DND-41 (cell line): ENCODE results near the gene EYA2.

Experiments
- EZH2 ChIP-seq: IDR thresholded peaks from 3 replicates; pipeline ENCODE4 v1.6.1; 2012; ENCODE audit warnings: borderline replicate concordance, low read depth, mild to moderate bottlenecking, moderate library complexity, low read length, inconsistent platforms; ENCODE audit not compliant: severe bottlenecking
- TF ChIP-seq, protein P1 (sequence below): IDR thresholded peaks from 2 replicates; pipeline ENCODE4 v1.5.1; 2012; ENCODE audit warnings: borderline replicate concordance, low read length, moderate library complexity, mild to moderate bottlenecking; ENCODE audit not compliant: poor library complexity, severe bottlenecking; ENCODE audit errors: extremely low read depth

GRCh38 chr20:47118641-47119040 is 224.0 kb downstream of the EYA2 start:
- TF ChIP-seq, protein P1, sequence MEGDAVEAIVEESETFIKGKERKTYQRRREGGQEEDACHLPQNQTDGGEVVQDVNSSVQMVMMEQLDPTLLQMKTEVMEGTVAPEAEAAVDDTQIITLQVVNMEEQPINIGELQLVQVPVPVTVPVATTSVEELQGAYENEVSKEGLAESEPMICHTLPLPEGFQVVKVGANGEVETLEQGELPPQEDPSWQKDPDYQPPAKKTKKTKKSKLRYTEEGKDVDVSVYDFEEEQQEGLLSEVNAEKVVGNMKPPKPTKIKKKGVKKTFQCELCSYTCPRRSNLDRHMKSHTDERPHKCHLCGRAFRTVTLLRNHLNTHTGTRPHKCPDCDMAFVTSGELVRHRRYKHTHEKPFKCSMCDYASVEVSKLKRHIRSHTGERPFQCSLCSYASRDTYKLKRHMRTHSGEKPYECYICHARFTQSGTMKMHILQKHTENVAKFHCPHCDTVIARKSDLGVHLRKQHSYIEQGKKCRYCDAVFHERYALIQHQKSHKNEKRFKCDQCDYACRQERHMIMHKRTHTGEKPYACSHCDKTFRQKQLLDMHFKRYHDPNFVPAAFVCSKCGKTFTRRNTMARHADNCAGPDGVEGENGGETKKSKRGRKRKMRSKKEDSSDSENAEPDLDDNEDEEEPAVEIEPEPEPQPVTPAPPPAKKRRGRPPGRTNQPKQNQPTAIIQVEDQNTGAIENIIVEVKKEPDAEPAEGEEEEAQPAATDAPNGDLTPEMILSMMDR, result no peak
- TF ChIP-seq EZH2, result no peak
